HepG2 (cell line): ENCODE data around the gene NLRC4. TPM values are rescaled to one million over a fixed set of nuclear protein-coding genes. Genes with fewer than 3 reads are reported as not detected.

Experiments used
- DZIP1 ChIP-seq: sonication (generic); formaldehyde crosslinking; IDR thresholded peaks from 2 replicates; pipeline ENCODE4 v1.5.0; 2020; ENCODE audit warnings: mild to moderate bottlenecking, missing genetic modification reagents
- E2F1 ChIP-seq: sonication (generic); formaldehyde crosslinking; IDR thresholded peaks from 2 replicates; pipeline ENCODE4 v1.5.0; 2020; ENCODE audit warnings: missing genetic modification reagents
- KDM5B ChIP-seq: sonication (generic); formaldehyde crosslinking; IDR thresholded peaks from 2 replicates; pipeline ENCODE4 v1.4.0; 2020; ENCODE audit warnings: missing genetic modification reagents, mild to moderate bottlenecking, borderline replicate concordance
- KLF11 ChIP-seq: IDR thresholded peaks from 2 replicates; pipeline ENCODE4 v1.6.1; 2016; ENCODE audit warnings: missing compliant biosample characterization
- RARA ChIP-seq: IDR thresholded peaks from 2 replicates; pipeline ENCODE4 v1.6.1; 2016; ENCODE audit warnings: missing genetic modification reagents, missing compliant biosample characterization
- SIX1 ChIP-seq: sonication (generic); formaldehyde crosslinking; IDR thresholded peaks from 2 replicates; pipeline ENCODE4 v1.4.0; 2020; ENCODE audit warnings: missing genetic modification reagents, borderline replicate concordance
- ZBTB21 ChIP-seq: sonication (generic); formaldehyde crosslinking; IDR thresholded peaks from 2 replicates; pipeline ENCODE4 v1.4.0; 2020; ENCODE audit warnings: missing genetic modification reagents
- ZNF333 ChIP-seq: sonication (generic); formaldehyde crosslinking; IDR thresholded peaks from 2 replicates; pipeline ENCODE4 v1.4.0; 2020; ENCODE audit warnings: mild to moderate bottlenecking, missing genetic modification reagents, borderline replicate concordance
- ZNF496 ChIP-seq: sonication (generic); formaldehyde crosslinking; IDR thresholded peaks from 2 replicates; pipeline ENCODE4 v1.8.1; 2023; ENCODE audit warnings: mild to moderate bottlenecking, moderate library complexity, missing genetic modification reagents; ENCODE audit not compliant: insufficient replicate concordance
- ZNF546 ChIP-seq: sonication (generic); formaldehyde crosslinking; conservative IDR thresholded peaks from 2 replicates; pipeline ENCODE4 v1.8.1; 2023; ENCODE audit warnings: mild to moderate bottlenecking, missing genetic modification reagents
- ZNF766 ChIP-seq: sonication (generic); formaldehyde crosslinking; IDR thresholded peaks from 2 replicates; pipeline ENCODE4 v1.5.0; 2020; ENCODE audit warnings: missing genetic modification reagents, borderline replicate concordance
- ZNF850 ChIP-seq: sonication (generic); formaldehyde crosslinking; conservative IDR thresholded peaks from 2 replicates; pipeline ENCODE4 v1.9.0; 2021; ENCODE audit warnings: mild to moderate bottlenecking, missing genetic modification reagents
- ZSCAN22 ChIP-seq: sonication (generic); formaldehyde crosslinking; IDR thresholded peaks from 2 replicates; pipeline ENCODE4 v1.4.0; 2020; ENCODE audit warnings: mild to moderate bottlenecking, missing genetic modification reagents
- polyA plus RNA-seq, 8 experiments: library from polyadenylated mRNA; depleted of rRNA in 3 of 8; stranded (reverse) in 7 of 8; unstranded in 1 of 8; fragments of >200 nt; fragmentation: Illumina TruSeq in 4 of 8; extraction: Trizol in 4 of 8; gene quantifications; 2 replicates each; pipeline versions ENCODE4 v1.2.1 to v1.2.3, GENCODE V29; 2011 to 2016; ENCODE audit warnings: low read depth in 4 of 8, missing spikeins in 1 of 8, mixed read lengths in 1 of 8; ENCODE audit not compliant: insufficient read depth in 1 of 8
- total RNA-seq, 5 experiments: library from RNA; depleted of rRNA; stranded (reverse); fragments of >200 nt; fragmentation: Illumina TruSeq; extraction: Trizol; gene quantifications; 2 replicates each; pipeline ENCODE4 v1.2.3, GENCODE V29; 2016; ENCODE audit warnings: low read depth in 1 of 5
- TF ChIP-seq, protein P1 (sequence below): sonication (generic); formaldehyde crosslinking; IDR thresholded peaks from 2 replicates; pipeline ENCODE4 v1.8.0; 2022; ENCODE audit warnings: missing genetic modification reagents, mild to moderate bottlenecking, borderline replicate concordance
- TF ChIP-seq, protein P2 (sequence below): fragments of 450-650 bp; IDR thresholded peaks from 2 replicates; pipeline ENCODE4 v1.6.1; 2016
- TF ChIP-seq, protein P3 (sequence below): sonication (generic); formaldehyde crosslinking; IDR thresholded peaks from 2 replicates; pipeline ENCODE4 v1.4.0; 2020; ENCODE audit warnings: missing genetic modification reagents, borderline replicate concordance
- TF ChIP-seq, protein P4 (sequence below): sonication (generic); formaldehyde crosslinking; IDR thresholded peaks from 2 replicates; pipeline ENCODE4 v1.8.1; 2023; ENCODE audit warnings: missing genetic modification reagents, mild to moderate bottlenecking, borderline replicate concordance

Gene NLRC4
- total and polyA plus RNA-seq, 2 of the 13 experiments (the other 11 are each of a cell fraction or from before 2014, with no cell fraction given), result 0.15 to 0.29 TPM

DNA sequence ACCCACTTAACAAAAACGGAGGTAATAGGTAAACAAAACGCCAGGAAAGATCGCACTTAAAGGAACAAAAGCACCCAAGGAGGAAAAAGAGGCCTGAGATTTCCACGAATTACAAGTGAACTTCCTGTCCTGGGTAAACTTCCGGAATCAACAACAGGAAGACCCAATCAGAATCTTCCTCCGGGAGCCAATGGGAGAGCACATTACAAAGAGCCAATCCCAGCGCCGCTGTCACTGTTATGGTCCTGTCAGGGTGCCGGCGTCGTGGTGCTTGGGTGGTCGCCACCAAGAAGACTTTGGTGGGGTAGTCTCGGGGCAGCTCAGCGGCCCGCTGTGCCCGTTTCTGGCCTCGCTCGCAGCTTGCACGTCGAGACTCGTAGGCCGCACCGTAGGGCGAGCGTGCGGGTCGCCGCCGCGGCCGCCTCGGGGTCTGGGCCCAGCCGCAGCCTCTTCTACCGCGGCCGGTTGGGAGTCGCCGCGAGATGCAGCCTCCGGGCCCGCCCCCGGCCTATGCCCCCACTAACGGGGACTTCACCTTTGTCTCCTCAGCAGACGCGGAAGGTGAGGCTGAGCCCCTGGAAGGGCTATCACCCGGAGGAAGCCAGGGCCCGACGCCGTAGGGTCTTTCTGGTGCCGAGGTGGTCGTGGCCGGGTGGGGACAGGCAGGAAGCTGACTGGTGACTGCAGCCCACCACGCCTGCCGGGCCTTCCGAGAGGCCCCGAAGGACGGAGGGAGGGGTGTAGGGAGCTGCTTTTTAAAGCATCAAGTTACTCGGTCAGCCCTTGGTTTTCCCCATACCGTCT, 13.2 kb upstream of the NLRC4 start, which contains the start of gene YIPF4 (continued):
- TF ChIP-seq, protein P1, sequence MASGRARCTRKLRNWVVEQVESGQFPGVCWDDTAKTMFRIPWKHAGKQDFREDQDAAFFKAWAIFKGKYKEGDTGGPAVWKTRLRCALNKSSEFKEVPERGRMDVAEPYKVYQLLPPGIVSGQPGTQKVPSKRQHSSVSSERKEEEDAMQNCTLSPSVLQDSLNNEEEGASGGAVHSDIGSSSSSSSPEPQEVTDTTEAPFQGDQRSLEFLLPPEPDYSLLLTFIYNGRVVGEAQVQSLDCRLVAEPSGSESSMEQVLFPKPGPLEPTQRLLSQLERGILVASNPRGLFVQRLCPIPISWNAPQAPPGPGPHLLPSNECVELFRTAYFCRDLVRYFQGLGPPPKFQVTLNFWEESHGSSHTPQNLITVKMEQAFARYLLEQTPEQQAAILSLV (CRISPR knock-in tag), result peak; percentile 97
- no peak for TF ChIP-seq SIX1
- TF ChIP-seq ZNF766, result peak; percentile 78; the same call in 1 of the 2 replicates
- TF ChIP-seq KLF11 (CRISPR knock-in tag), result peak; percentile 71; the same call in 1 of the 2 replicates
- TF ChIP-seq E2F1 (CRISPR knock-in tag), result peak; percentile 64
- TF ChIP-seq, protein P2, sequence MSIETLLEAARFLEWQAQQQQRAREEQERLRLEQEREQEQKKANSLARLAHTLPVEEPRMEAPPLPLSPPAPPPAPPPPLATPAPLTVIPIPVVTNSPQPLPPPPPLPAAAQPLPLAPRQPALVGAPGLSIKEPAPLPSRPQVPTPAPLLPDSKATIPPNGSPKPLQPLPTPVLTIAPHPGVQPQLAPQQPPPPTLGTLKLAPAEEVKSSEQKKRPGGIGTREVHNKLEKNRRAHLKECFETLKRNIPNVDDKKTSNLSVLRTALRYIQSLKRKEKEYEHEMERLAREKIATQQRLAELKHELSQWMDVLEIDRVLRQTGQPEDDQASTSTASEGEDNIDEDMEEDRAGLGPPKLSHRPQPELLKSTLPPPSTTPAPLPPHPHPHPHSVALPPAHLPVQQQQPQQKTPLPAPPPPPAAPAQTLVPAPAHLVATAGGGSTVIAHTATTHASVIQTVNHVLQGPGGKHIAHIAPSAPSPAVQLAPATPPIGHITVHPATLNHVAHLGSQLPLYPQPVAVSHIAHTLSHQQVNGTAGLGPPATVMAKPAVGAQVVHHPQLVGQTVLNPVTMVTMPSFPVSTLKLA, result no peak
- TF ChIP-seq, protein P3, sequence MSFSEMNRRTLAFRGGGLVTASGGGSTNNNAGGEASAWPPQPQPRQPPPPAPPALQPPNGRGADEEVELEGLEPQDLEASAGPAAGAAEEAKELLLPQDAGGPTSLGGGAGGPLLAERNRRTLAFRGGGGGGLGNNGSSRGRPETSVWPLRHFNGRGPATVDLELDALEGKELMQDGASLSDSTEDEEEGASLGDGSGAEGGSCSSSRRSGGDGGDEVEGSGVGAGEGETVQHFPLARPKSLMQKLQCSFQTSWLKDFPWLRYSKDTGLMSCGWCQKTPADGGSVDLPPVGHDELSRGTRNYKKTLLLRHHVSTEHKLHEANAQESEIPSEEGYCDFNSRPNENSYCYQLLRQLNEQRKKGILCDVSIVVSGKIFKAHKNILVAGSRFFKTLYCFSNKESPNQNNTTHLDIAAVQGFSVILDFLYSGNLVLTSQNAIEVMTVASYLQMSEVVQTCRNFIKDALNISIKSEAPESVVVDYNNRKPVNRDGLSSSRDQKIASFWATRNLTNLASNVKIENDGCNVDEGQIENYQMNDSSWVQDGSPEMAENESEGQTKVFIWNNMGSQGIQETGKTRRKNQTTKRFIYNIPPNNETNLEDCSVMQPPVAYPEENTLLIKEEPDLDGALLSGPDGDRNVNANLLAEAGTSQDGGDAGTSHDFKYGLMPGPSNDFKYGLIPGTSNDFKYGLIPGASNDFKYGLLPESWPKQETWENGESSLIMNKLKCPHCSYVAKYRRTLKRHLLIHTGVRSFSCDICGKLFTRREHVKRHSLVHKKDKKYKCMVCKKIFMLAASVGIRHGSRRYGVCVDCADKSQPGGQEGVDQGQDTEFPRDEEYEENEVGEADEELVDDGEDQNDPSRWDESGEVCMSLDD (CRISPR knock-in tag), result peak; percentile 90
- 0 out of 2 replicates have a peak, but pooled peaks have one; percentile 19 for TF ChIP-seq ZBTB21
- TF ChIP-seq, protein P4, sequence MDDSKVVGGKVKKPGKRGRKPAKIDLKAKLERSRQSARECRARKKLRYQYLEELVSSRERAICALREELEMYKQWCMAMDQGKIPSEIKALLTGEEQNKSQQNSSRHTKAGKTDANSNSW (CRISPR knock-in tag), result peak; percentile 87; the same call in 1 of the 2 replicates
- TF ChIP-seq DZIP1 (CRISPR knock-in tag), result no peak; the same call in 1 of the 2 replicates
- TF ChIP-seq ZNF333, result no peak; the same call in 1 of the 2 replicates
- TF ChIP-seq RARA (CRISPR knock-in tag), result peak; percentile 27; the same call in 1 of the 2 replicates
- no peak for TF ChIP-seq ZNF496 (CRISPR knock-in tag)
- TF ChIP-seq ZSCAN22 (CRISPR knock-in tag), result no peak
- peak; percentile 66; the same call in 1 of the 2 replicates for TF ChIP-seq ZNF850 (CRISPR knock-in tag)
- TF ChIP-seq ZNF546 (CRISPR knock-in tag), result peak; percentile 84; the same call in 1 of the 2 replicates
- TF ChIP-seq KDM5B (CRISPR knock-in tag), result peak; percentile 95; the same call in 1 of the 2 replicates
